EH (cell line): ENCODE measurements around the gene ARHGEF7.

ENCODE experiments used
- DNase-seq: peaks from one replicate; pipeline ENCODE4 v3.0.0-alpha.2; 2015; ENCODE audit warnings: low read depth

Gene ARHGEF7

DNA sequence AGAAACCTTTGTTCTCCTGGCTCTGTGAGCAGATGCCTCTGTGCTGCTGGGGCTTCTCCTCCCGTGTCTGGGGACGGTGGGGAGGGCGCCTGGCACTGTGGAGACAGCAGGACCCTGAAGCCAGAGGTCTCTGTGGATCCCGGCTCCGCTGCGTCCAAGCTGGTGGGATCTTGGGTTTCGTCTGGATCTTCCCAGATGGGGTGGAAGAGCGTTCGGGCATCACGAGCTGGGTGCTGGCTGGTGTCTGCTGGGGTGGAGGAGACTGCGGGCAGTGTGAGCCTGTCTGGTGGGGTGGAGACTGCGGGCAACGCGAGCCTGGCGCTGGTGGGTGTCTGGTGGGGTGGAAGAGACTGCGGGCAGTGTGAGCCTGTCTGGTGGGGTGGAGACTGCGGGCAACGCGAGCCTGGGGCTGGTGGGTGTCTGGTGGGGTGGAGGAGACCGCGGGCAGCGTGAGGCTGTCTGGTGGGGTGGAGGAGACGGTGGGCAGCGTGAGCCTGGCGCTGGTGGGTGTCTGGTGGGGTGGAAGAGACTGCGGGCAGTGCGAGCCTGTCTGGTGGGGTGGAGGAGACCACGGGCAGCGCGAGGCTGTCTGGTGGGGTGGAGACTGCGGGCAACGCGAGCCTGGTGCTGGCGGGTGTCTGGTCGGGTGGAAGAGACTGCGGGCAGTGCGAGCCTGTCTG, 211.0 kb downstream of the ARHGEF7 start:
- DNase-seq: no peak

DNA sequence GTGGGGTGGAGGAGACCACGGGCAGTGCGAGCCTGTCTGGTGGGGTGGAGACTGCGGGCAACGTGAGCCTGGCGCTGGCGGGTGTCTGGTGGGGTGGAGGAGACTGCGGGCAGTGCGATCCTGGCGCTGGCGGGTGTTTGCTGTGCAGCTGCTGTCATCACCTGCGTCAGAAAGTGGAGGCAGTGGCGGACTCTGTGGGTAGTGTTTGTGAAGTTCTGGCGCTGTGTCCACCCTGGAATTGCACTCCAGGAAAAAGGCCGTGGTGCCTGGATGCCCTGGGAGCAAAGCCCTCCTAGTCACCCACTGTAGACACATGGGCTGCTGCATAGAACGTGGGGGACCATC, 211.5 kb downstream of the ARHGEF7 start:
- no peak for DNase-seq

DNA sequence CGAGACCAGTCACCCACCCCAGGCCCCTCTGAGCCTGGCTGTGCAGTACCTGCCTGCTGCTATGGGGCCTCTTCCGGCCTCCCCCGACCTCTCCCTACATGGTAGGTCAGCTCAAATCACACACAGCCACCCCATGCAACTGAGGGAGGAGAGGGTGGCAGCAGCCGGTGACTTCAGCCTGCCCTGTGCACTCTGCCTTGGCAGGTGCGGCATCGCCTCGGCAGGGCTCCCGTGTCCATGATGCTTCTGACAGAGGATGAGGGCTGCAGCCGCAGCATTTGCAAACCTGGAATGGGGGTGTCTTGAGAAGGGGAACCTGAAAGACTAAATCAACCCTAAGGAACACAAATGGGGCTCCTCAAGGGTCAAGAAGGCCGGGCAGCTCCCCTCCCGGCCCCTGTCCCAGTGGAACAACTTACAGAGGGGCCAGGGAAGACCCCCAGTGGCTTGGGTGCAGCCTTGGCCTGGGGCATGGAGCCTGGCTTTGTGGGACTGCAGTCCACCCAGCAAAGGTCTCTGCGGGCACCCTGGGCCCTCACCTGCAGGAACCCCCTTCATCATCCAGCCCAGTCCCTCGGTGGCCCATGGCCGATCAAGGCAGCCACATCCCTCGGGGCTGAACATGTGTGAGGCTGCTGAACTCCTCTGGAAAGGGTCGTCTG, 212.0 kb downstream of the ARHGEF7 start:
- no peak for DNase-seq

DNA sequence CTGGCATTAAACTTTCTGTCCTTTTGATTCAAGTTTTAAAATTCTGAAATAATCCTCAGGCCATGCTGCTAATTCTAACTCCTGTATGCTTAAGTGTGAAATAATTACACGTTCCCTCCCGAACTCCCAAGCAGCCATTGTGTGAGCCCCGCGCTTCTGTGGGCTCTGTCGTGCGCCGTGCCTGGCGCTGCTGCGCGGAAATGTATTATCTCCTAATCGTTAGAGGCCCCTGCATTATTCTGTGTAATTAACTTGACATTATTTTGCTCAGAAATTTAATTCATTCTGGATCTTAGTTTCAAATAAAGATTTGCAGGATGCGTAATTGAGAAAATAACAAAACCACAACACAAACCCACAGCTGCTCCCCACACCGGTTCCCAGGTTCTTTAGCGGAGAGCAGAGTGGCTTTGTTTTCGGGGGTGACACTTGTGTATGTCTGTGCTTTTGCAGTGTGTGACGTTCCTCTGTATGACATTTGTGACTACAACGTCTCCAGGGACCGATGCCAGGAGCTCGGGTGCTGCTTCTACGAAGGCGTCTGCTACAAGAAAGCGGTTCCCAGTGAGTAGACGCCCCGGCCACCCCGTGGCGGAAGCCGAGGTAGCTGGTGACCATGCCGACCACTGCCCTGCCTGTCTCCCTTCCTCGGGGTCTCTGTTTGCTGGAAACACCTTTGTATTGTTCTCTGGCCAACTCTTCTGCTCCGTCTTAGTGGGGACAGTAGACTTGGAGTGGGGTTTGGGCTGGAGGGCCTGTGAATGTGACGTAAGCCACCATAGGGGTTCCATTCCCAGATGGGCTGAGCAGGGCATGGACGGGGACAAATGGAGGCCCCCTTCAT, 212.8 kb downstream of the ARHGEF7 start:
- no peak for DNase-seq

DNA sequence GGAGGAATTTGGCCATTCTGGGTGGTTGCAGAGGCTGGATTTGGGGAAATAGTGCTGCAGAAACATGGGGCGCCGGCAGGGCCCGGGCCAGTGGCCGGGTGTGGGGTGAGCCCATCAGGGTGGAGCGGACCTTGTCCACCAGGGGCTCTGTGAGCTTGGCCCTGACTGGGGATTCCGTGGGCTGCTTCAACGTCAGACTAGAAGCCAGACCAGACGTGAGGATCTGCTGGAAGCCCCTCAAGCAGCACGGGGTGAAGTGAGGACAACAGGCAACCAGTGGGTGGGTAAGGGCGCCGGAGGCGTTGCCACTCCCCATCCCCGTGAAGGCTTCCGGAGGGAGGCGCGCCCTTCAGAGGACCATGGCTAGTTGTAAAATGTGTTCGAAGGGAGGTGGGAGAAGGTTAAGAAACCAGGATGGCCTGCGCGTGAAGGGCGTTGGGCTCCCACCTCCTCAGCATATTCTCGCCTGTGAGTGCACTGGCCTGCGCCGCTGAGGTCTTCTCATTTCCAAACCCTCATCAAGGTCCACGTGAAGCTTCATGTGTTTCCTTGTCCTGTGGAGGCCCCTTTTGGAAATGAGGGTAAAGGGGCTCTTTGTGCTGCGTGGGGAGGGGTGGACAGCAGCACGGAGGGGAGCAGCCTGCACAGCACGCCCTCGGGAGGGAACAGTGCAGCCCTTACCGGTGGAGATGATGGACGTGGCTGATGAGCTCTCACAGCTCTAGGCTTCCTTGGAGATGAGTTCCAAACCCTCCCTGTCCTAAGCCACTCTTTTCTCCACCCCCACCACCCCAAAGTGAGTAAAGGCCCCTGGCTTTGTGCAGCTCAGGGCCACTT, 213.7 kb downstream of the ARHGEF7 start:
- no peak for DNase-seq

DNA sequence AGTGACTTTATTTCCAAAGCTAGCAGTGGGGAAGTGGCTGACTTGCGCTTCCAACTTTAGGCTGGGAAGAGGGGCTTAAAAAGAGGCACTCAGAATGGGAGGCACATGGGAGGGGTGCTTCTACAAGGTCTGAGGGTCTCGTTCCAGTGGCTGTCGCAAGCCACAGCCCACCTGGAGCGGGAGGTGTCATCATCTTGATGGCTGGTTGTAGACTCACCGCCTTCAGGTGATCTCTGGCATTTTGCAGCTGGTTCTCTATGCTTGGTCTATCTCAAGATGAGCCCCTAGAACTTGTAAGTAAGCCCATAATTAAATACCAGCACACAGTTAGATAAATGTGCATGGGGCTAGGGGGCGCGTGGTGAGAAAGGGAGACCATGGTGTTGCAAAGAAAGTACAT, 214.5 kb downstream of the ARHGEF7 start:
- no peak for DNase-seq

DNA sequence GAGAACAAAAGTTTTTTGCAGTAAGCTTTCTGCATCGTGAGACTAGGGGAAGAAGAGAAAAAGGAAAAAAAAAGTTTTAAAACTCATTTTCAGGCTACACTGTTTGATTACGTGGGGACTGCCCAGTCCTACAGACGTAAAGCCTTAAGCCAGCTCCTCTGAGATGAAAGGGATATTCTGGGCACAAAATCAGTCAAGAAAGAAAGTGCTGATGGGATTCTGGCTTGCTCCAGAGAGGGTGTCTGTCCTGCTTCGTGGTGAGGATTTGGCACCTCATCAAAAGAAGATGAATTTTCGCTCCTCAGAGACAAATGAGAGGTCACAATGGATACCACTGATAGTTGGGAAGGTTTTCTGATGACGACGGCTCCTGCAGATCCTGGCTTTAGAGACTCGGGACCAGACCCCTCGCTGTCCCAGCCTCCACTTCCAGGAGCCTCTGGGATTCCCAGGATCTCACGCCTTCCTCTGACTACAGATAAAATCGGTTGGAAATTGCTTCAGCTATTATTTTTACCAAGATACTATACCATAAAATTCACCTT, 215.0 kb downstream of the ARHGEF7 start:
- DNase-seq: no peak

DNA sequence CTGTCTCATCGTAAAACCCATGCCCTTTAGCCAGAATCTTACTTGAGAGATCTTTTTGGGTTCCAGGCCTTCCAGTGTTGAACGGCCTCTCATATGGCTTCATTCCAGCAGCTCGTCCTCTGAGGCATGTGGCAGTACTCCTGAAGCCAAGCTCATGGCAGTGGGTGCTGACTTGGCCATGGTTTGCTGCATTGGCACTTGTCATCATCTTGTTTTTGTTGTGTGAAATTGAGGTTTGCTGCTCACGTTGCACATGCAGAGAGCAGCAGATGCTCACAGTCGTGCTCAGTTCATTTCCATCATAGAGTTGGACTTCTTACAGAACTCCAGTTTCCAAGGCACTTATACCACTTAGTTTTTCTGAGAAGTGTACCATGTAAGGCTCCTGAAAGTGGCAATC, 220.2 kb downstream of the ARHGEF7 start:
- DNase-seq: no peak

DNA sequence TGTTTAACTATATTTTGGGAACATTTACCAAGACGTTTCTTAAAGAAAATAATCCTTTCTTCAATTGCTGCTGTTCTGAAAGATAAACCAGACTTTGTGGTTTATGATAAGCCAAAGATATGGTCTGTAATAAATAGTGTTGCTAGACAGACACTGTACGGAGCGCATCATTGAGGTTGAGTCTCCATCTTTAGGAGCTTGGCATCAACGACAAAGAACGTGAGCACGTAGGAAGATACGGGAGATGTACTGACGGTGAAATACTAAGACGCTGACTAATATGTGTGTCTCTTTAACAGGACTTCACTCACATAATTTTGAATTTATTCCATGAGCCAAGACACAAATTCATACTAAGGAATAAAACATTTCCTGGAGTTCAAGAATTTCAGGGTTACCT, 221.6 kb downstream of the ARHGEF7 start:
- no peak for DNase-seq

DNA sequence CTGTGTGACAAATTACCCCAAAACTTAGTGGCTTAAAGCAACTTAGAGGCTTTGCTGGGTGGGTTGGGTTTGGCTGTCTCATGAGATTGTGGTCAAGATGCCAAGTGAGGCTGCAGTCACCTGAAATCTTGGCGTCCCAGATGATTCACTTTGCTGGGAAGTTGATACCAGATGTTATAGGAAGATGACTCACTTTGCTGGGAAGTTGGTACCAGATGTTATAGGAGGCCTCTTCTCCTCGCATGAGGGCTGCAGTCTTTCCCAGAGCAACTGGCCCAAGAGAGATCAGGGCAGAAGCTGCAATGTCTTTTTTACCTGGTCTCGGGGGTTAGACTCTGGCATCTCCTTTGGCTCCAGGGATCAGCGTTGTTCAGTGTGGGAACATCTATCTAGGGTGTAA, 222.1 kb downstream of the ARHGEF7 start:
- DNase-seq: peak; percentile 74

DNA sequence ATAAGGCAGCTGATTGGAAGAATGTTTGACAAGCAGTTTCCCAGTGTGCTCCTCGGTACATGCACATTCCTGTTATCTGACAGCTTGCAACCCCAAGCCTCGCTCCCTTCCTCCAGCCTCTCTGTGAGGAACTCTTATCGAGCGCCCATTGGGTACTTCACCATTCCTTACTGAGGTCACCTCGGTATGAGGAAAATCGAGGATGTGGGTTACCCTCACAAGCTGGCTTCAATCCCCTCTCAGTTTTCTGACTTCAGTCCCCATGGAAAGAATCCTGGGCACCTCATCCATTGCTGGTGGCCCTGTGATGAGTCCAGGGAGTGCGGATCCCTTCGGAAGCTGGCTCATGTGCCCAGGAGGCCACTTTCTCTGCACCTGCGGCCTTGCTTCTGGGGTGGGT, 222.6 kb downstream of the ARHGEF7 start:
- DNase-seq: no peak

DNA sequence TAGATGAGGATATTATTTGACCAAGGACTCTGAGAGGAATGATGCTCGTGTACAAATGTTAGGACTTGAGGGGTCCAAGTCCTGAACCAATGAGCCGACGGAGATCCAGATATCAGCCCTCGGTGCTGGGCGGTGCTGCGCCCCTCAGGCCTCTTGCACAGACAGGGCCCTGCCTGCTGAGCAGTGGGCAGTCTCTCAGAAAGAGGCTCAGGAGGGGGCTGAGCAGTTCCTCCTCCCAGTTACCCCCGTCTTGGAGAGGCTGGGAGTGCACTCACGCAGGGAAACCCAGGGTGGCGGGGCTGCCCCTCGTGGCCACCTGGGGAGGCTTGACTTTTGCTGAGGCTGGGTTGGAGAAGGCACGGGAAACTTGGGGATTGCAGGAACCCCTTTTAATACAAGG, 223.7 kb downstream of the ARHGEF7 start:
- DNase-seq: no peak

DNA sequence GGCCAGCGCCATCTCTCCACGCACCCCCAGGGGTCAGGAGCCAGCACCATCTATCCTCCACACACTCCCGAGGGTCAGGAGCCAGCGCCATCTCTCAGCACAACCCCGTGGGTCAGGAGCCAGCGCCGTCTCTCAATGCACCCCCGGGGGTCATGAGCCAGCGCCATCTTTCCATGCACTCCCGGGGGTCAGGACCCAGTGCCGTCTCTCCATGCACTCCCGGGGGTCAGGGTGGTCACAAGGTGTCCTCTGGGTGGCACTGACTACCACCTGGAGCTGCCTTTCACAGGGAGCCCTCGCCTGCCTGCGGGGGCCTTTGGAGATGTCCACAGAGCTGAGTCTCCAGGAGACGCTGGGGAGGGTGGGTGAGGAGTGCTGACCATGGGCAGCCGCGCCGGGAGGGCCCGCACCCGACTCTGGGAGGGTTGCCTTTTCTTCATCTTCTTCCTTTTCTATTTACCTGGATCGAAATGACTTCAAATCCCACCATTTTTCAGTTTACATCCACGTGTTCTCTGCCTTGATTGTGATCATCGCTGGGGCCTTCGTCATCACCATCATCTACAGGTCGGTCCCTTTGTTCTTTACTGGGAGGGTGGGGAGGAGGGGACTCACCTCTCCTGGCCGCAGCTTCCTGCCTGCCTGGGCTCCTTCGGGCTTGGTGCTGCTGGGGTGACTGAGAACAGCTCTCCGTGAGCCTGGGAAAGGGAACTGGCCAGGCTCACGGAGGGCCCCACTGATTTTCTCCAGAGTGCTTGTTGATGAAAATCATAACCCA, 224.4 kb downstream of the ARHGEF7 start:
- DNase-seq: no peak

DNA sequence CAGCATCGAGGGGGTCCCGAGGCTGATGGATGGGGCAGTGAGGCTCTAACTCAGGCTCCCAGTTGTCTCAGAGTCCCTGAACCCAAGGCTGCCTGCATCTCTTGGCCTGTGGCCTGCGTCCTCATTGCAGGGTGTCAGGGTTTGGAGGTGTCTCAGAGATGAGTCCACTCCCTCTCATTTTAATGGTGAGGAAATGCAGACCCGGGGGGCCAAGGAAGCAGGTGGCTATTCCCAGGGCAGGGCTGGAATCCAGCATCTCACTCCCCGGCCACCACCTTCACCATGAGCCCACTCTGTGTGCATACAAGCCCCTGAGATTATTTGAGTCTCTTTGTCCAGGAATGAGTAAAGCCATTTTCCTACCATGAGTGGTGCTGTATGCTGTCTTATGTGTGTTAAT, 226.8 kb downstream of the ARHGEF7 start:
- no peak for DNase-seq

DNA sequence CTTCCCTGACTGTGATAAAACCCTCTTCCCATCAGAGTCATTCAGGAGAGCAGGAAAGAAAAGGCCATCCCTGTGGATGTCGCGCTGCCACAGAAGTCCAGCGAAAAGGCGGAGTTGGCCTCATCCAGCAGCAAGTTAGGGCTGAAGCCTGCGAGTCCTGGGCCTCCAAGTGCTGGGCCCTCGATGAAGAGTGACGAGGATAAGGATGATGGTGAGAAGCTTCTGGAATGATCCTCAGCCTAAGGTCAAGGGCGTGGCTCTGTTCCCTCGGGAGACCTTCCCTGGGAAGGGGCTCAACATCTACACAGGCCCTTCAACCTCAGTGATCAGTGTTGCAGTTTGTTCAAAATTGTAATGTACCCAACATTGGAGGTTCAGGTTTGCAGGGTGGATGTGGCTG, 227.6 kb downstream of the ARHGEF7 start:
- no peak for DNase-seq

DNA sequence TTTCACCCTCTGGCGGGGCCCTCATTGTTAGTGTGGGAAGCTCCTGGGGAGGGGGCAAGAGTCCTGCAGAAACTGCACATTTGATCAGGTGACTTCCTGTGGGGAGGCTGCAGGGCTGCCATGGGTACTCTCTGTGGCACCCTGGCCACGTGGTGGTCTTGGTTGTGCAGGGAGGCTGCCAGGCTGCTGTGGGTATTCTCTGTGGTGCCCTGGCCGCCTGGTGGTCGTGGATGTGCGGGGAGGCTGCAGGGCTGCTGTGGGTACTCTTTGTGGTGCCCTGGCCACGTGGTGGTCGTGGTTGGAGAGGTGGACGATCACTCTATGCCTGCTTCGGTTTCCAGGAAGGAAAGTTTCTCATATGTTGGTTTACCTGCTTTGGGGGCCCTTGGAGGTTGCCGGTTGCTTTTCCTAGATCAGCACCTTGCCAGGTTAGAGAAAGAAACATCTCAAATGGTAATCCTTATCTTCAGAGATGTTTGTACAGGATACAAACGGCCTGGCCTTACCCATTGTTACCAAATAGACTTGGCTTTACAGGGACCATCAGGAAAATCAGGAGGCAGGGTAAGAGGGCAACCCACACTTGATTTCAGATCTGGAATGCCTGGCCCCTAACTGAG, 228.2 kb downstream of the ARHGEF7 start:
- DNase-seq: no peak

DNA sequence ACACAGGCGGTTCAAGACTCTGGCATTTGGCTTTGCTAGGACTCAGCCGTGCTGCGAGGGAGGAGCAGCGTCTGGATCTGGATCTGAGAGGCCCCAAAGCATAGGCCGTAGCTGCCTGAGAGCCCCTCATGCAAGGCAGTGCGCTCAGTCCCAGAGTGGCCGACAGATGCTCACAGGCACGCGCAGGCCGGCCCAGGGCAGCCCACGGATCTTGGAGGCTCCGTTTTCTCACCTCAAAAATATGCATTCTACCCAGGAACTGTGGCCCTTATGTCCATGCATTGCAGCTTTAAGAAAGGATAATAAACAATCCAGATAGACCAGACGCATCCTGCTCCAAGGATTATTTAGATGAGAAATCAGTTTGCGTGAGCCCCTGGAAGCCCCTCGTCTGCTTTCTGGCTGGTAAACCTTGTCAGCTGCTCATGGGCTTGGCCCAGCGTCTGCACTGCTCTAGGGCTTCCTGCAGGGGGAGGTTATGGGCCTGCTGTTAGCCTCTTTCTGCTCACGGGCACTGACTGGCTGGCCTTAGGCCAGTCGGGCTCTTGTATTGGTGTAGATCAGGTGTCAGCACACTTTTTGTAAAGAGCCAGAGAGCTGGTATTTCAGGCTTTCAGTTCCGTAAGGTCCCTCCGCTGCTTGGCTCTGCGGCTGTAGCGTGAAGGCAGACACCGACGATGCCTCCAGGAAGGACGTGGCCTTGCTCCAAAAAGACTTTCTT, 229.5 kb downstream of the ARHGEF7 start:
- peak; percentile 54 for DNase-seq

DNA sequence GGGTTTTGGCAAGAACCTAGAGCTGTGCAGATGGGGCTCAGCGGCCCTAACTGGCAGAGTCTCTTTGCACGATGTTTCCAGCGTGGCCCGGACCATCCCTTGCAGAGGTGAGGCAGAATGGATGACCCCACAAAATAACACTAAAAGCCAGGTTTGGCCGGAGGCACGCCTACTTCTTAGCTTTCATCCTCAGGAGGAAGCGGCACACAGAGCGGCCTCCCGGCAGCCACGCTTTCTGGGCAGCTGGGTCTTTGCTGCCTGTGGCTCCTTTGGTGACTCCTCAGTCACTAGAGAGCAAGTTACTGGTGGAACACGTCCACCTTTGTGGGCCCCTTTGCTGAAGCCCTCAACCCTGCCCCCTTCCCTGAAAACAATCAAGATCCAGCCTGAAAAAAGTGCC, 230.6 kb downstream of the ARHGEF7 start:
- no peak for DNase-seq

DNA sequence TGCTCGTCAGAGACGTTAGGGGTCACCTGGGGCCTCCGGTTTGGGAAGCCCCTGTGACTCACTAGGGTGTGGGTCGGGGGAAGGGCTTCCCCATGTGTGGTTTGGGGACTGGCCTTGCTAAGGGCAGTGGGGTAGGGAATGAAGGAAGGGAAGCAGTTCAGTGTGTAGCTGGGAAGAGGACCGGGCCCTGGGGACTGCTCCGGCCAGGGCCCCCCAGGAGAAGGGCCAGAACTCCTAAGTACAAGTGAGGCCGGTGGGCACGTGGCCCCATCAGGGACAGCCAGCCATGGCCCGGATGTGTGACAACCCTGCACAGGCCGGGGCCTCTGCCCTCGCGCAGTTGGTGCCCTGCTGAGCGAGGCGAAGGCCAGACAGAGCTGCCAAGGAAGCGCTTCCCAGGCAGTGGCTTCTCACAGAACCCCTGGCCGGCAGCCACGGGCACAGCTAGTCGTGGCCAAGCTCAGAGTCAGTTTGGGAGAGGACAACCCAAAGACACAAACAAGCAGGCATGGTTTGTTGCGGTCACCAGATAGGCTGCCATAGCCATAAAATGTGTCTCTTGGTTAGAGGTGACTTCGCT, 231.1 kb downstream of the ARHGEF7 start:
- no peak for DNase-seq

DNA sequence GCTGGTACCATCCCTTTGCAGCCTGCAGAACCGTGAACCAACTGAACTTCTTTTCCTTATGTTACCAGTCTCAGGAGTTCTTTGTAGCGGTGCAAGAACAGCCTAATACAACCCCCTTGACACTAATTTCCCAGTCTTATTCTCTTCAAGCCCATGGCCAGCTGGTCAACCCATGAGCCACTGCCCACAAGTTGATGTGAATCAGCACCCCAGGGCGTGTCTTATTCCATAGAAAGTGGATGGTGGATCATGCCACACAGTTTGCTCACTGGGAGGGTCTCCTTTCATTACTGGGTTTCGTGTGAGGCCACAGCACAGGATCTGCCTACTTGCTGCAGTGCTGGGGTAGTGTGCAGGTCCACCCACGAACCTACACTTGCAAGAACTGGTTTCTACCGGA, 232.3 kb downstream of the ARHGEF7 start:
- DNase-seq: no peak
